Osteoblast (primary cell): ENCODE measurements around the gene TNFRSF4. TPM values are rescaled to one million over a fixed set of nuclear protein-coding genes. Genes with fewer than 3 reads are reported as not detected.
A peak's percentile ranks its signal among the peaks of the same experiment; 100 is the strongest.

Source experiments
- DNase-seq: peaks from one replicate; pipeline ENCODE4 v3.0.0; 2011; ENCODE audit warnings: low spot score, mixed read lengths; ENCODE audit not compliant: insufficient read length; ENCODE audit errors: missing footprints
- H2AFZ ChIP-seq: 2 replicates; pipeline ENCODE4 v1.6.0; 2011; ENCODE audit warnings: mild to moderate bottlenecking, low read length
- H3K27ac ChIP-seq: 2 replicates; pipeline ENCODE4 v1.5.1; 2011; ENCODE audit warnings: mild to moderate bottlenecking, low read depth, low read length, moderate library complexity
- H3K27me3 ChIP-seq: 2 replicates; pipeline ENCODE4 v1.6.0; 2012; ENCODE audit warnings: mild to moderate bottlenecking, control low read depth, inconsistent platforms, low read length, moderate library complexity; ENCODE audit not compliant: insufficient read depth
- H3K36me3 ChIP-seq: 2 replicates; pipeline ENCODE4 v1.5.1; 2011; ENCODE audit warnings: mild to moderate bottlenecking, low read length, control low read depth, moderate library complexity; ENCODE audit not compliant: insufficient read depth
- H3K4me1 ChIP-seq: 2 replicates; pipeline ENCODE4 v1.5.1; 2011; ENCODE audit warnings: mild to moderate bottlenecking, low read length, control low read depth, moderate library complexity; ENCODE audit not compliant: insufficient read depth
- H3K4me2 ChIP-seq: 2 replicates; pipeline ENCODE4 v1.6.0; 2011; ENCODE audit warnings: mild to moderate bottlenecking, low read length; ENCODE audit not compliant: insufficient read depth
- H3K4me3 ChIP-seq: fragments of 200-600 bp; sonication (generic); 3 replicates; pipeline ENCODE4 v1.5.1; 2012; ENCODE audit warnings: mild to moderate bottlenecking, low read length, inconsistent platforms; ENCODE audit not compliant: insufficient read depth
- H3K79me2 ChIP-seq: 2 replicates; pipeline ENCODE4 v1.6.0; 2012; ENCODE audit warnings: mild to moderate bottlenecking, low read length, control low read depth, inconsistent platforms; ENCODE audit not compliant: insufficient read depth
- H3K9me3 ChIP-seq: 2 replicates; pipeline ENCODE4 v1.5.1; 2011; ENCODE audit warnings: low read depth, low read length, control low read depth
- H4K20me1 ChIP-seq: 2 replicates; pipeline ENCODE4 v1.6.0; 2012; ENCODE audit warnings: mild to moderate bottlenecking, low read length, control low read depth; ENCODE audit not compliant: insufficient read depth
- total RNA-seq: library from RNA; depleted of rRNA; stranded (reverse); fragments of >200 nt; gene quantifications from 2 replicates; pipeline ENCODE4 v1.2.3, GENCODE V29; 2012
- TF ChIP-seq, protein P1 (sequence below): IDR thresholded peaks from 2 replicates; pipeline ENCODE4 v1.5.1; 2011; ENCODE audit warnings: mild to moderate bottlenecking, low read depth, low read length, moderate library complexity; ENCODE audit errors: extremely low read depth

The TNFRSF4 gene
- total RNA-seq, 1 donor = under 0.01 TPM

DNA sequence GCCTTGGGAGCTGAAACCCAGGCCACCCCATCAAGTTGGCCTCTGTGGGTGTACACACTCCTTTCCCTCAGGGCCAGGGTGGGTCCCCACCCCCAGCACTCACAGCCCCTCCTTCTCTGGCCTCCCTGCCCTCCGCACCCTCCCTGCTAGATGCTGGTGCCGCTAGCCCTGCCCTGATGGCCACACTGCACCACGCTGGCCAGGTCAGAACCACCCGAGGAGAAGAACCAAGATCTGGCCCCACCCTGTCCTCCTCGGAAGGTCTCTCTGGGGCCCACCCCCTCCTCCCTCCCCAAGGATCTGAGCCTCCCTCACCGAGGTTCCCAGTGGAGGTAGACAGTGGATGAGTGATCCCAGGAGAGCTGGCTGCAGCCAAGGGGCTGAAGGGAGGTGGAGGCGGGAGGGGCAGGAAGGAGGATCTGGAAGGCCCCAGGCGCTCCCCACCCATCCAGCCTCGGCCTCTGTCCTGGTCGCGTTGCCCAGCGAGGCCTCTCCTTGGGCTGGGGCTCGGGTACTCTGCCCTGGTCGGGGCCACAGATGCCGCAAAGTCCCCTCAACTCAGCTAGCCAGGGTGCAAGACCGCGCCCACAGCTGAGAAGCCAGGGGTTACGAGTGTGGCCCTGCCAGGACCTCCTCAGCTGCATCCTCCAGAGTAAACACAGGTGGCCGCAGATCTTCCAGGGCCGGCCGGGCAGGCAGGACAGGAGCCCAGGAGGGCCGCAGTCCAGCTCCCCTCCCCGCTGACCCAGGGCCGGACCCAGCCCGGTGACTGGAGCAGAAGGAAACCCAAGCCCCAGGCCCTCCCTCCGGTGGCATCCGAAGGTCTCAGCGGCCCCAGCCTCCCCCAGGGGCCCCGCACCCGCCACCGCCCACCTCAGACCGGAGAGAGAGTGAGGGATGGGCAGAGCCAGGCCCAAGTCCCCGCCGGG lies 23.3 kb upstream of the TNFRSF4 start:
- DNase-seq = peak; percentile 88
- Histone ChIP-seq H3K4me1 (no peaks in the 10 kb centered on the region), H3K27me3 (peaks cover 25% of the 10 kb centered on the region), H4K20me1 (peaks cover 4% of the 10 kb centered on the region), H3K4me3 (no peak overlapping the region), H3K27ac (no peak overlapping the region), H3K9me3 (no peaks in the 10 kb centered on the region), H2AFZ (no peak overlapping the region), H3K79me2 (peaks cover 18% of the 10 kb centered on the region), H3K4me2 (no peak overlapping the region), H3K36me3 (no peaks in the 10 kb centered on the region)
- TF ChIP-seq, protein P1, sequence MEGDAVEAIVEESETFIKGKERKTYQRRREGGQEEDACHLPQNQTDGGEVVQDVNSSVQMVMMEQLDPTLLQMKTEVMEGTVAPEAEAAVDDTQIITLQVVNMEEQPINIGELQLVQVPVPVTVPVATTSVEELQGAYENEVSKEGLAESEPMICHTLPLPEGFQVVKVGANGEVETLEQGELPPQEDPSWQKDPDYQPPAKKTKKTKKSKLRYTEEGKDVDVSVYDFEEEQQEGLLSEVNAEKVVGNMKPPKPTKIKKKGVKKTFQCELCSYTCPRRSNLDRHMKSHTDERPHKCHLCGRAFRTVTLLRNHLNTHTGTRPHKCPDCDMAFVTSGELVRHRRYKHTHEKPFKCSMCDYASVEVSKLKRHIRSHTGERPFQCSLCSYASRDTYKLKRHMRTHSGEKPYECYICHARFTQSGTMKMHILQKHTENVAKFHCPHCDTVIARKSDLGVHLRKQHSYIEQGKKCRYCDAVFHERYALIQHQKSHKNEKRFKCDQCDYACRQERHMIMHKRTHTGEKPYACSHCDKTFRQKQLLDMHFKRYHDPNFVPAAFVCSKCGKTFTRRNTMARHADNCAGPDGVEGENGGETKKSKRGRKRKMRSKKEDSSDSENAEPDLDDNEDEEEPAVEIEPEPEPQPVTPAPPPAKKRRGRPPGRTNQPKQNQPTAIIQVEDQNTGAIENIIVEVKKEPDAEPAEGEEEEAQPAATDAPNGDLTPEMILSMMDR = no peak

DNA sequence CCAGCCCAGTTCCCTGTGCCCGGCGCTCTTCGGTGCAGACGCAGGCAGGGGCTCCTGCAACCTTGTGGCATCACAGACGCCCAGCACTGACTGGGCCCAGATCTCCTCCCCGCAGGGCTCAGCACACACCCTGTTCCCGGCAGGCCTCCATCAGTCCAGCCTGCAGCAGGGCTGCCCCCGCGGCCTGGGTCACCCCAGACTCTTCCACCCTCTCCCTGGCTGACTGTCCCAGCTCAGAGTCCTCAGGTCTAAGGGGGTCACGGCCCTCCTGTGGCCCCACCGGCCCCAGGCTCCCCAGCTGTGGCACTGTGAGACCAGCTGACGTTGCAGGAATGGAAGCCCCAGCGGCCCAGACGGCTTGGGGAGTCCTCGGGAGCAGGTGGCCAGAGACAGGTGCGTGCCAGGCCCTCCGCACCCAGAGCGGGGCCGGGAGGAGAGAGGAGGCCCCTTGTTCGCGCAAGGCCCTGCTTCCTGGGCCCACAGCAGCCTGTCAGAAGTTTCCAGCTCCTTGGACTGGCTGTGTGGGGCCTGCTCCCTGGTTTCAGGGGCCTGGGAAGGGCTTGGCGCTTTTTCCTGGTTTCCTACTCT lies 22.3 kb upstream of the TNFRSF4 start:
- Histone ChIP-seq H3K27ac (no peak overlapping the region), H3K4me2 (no peak overlapping the region), H3K9me3 (no peaks in the 10 kb centered on the region), H3K79me2 (peaks cover 23% of the 10 kb centered on the region), H2AFZ (no peak overlapping the region), H3K4me1 (peaks cover under 1% of the 10 kb centered on the region), H3K4me3 (no peak overlapping the region), H3K36me3 (no peaks in the 10 kb centered on the region), H4K20me1 (peaks cover 5% of the 10 kb centered on the region), H3K27me3 (peaks cover 25% of the 10 kb centered on the region)
- DNase-seq = no peak
- TF ChIP-seq, protein P1 = no peak

DNA sequence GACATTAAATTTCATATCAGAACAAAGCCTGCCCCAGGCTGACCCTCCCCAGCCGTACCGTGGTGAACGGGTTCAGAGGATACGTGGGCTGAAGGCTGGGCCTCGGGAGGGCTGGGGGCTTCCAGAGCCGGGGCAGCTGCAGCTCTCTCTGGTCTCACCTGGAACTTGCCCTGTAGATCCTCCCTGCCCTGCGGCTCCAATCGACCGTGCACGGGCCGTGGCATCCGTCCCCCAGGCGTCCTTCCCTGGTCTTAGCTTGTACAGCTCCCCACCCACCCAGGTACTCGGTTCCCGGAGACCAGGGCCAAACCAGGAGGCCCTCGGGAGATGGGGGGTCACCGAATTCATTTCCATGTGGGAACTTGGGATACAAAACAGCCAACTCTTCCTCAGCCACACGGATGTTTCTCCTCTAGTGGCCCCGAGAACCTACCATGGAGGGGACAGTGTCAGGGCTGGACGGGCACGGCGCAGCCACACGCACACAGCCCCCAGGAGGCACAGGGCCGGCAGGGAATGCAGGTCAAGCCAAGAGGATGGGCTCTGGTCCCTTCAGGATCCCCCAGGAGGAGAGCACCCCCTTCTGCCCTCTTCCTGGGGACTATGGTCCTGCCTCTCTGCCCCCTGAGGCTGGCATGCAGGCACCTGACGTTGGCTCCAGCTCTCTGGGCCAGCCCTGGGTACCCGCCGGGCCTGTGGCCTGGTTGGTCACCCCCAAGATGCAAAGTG lies 21.2 kb upstream of the TNFRSF4 start:
- Histone ChIP-seq H4K20me1 (peaks cover 13% of the 10 kb centered on the region), H3K27me3 (peaks cover 25% of the 10 kb centered on the region), H3K79me2 (peaks cover 34% of the 10 kb centered on the region), H3K27ac (no peak overlapping the region), H3K36me3 (no peaks in the 10 kb centered on the region), H2AFZ (no peak overlapping the region), H3K4me1 (peaks cover 11% of the 10 kb centered on the region), H3K4me3 (no peak overlapping the region), H3K9me3 (no peaks in the 10 kb centered on the region), H3K4me2 (no peak overlapping the region)
- TF ChIP-seq, protein P1 = no peak
- DNase-seq = no peak
